Common myeloid progenitor, CD34-positive (primary cell): ENCODE data around the gene SHTN1.
A peak's percentile ranks its signal among the peaks of the same experiment; 100 is the strongest.

ENCODE experiments used
- CTCF ChIA-PET: fragments of 350-600 bp; sonication (Branson Sonifier 250); formaldehyde crosslinking; loops from one replicate; lab custom pipeline; 2021; ENCODE audit warnings: antibody characterized with exemption; lab: Charles Lee
- POLR2A ChIA-PET: fragments of 350-600 bp; sonication (Branson Sonifier 250); formaldehyde crosslinking; loops from one replicate; lab custom pipeline; 2021; ENCODE audit warnings: antibody characterized with exemption; lab: Charles Lee
- DNase-seq, 3 donors: peaks; one replicate each; pipeline versions ENCODE4 v3.0.0 to v3.0.0-alpha.2; 2013
- H3K27ac ChIP-seq, 2 experiments: 1 replicate in 1 of 2; 2 replicates in 1 of 2; pipeline ENCODE4 v1.7.0; 2013; ENCODE audit warnings: inconsistent platforms in 2 of 2, low read length in 2 of 2, mild to moderate bottlenecking in 2 of 2, low read depth in 1 of 2, moderate library complexity in 1 of 2; ENCODE audit not compliant: severe bottlenecking in 2 of 2, insufficient read depth in 1 of 2, poor library complexity in 1 of 2
- H3K27me3 ChIP-seq, 5 experiments: replicated peaks in 2 of 5; 1 replicate in 3 of 5; 2 replicates in 2 of 5; pipeline versions ENCODE4 v1.6.1 to v1.7.0; 2013; ENCODE audit warnings: low read length in 4 of 5, mild to moderate bottlenecking in 2 of 5, moderate library complexity in 2 of 5, inconsistent platforms in 1 of 5; ENCODE audit not compliant: insufficient read depth in 5 of 5, control insufficient read depth in 4 of 5
- H3K36me3 ChIP-seq, 4 experiments: 1 replicate in 2 of 4; 2 replicates in 2 of 4; pipeline versions ENCODE4 v1.6.1 to v1.7.0; 2013; ENCODE audit warnings: low read length in 3 of 4, control low read depth in 1 of 4, mild to moderate bottlenecking in 1 of 4; ENCODE audit not compliant: control insufficient read depth in 4 of 4, insufficient read depth in 4 of 4
- H3K4me1 ChIP-seq, 4 experiments: 1 replicate in 3 of 4; 2 replicates in 1 of 4; pipeline versions ENCODE4 v1.6.1 to v1.7.1; 2013; ENCODE audit warnings: low read length in 3 of 4, mild to moderate bottlenecking in 3 of 4, control low read depth in 1 of 4, inconsistent platforms in 1 of 4, moderate library complexity in 1 of 4; ENCODE audit not compliant: control insufficient read depth in 4 of 4, insufficient read depth in 4 of 4; ENCODE audit errors: control extremely low read depth in 1 of 4
- H3K4me3 ChIP-seq, 7 experiments: 1 replicate in 4 of 7; 2 replicates in 3 of 7; pipeline versions ENCODE4 v1.5.1 to v1.7.0; 2013; ENCODE audit warnings: mild to moderate bottlenecking in 7 of 7, low read length in 6 of 7, moderate library complexity in 6 of 7, inconsistent platforms in 2 of 7, low read depth in 2 of 7, control low read depth in 1 of 7; ENCODE audit not compliant: insufficient read depth in 4 of 7, control insufficient read depth in 1 of 7; ENCODE audit errors: extremely low read depth in 1 of 7
- H3K9me3 ChIP-seq, 5 experiments: 1 replicate in 4 of 5; 2 replicates in 1 of 5; pipeline versions ENCODE4 v1.6.1 to v1.7.1; 2013; ENCODE audit warnings: low read length in 4 of 5, mild to moderate bottlenecking in 2 of 5, inconsistent platforms in 1 of 5, low read depth in 1 of 5, moderate library complexity in 1 of 5; ENCODE audit not compliant: control insufficient read depth in 4 of 5, insufficient read depth in 2 of 5; ENCODE audit errors: control extremely low read depth in 1 of 5
- WGBS: methylation state at CpG from one replicate; pipeline ENCODE4 v1.1.5; 2013; ENCODE audit not compliant: insufficient coverage; 5-methylcytosine and 5-hydroxymethylcytosine counted together

Gene SHTN1

DNA sequence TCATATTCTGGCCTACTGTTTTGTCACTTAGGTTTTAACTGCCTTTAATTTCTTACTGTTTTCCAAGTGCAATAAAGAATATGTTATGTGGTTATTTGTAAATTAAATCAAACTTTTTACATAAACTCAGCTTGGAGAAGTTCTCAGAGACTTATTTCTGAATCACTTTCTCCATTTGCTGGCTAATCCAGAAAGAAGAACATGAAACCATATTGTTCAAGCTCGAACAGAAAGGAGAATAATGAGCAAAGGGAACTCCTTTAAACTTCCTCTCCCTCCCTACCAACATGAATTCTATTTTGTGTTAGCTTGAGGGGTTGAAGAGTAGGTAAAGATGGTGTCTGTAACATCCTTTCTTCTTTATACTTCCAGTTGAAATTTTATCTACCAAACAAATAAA lies 52.3 kb downstream of the SHTN1 start:
- H3K9me3 ChIP-seq: no peaks in the 10 kb centered on the region
- ChIA-PET CTCF (interaction anchor here (1.3 kb wide), 1 partner anchor 18 kb away, joined by 4 read pairs; no protein-coding TSS in a partner anchor), POLR2A (no interaction called here)
- no CpG with 5 or more reads among the region's 1 CpG for WGBS
- DNase-seq: no peak
- H3K36me3 ChIP-seq: peaks cover 0 to 2% (median 0%) of the 10 kb centered on the region in 4 experiments
- no peak overlapping the region for H3K4me3 ChIP-seq
- peaks cover 0 to 2% (median 0%) of the 10 kb centered on the region in 4 experiments for H3K4me1 ChIP-seq
- no peak overlapping the region for H3K27ac ChIP-seq
- no peaks in the 10 kb centered on the region for H3K27me3 ChIP-seq

DNA sequence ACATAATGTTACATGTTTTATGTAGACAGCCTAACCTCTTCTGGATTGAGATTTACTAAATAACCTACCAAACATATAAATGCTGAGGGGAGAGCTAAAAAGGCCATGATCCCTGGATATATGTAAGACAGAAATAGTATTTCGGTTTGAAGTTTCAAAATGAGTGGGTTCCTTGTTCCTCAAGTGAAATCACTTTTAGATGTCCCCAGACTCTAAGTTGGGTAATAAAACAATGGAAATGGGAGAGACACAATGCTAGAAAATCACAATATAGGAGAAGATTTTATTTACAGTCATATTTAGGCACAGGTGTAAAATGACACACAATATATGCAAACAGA lies 56.5 kb downstream of the SHTN1 start:
- Histone ChIP-seq H3K4me1 (peaks cover 0 to 2% (median 0%) of the 10 kb centered on the region in 4 experiments), H3K27me3 (no peaks in the 10 kb centered on the region), H3K4me3 (no peak overlapping the region), H3K36me3 (peaks cover 0 to 2% (median 0%) of the 10 kb centered on the region in 4 experiments), H3K9me3 (no peaks in the 10 kb centered on the region), H3K27ac (no peak overlapping the region)
- WGBS: no CpG with 5 or more reads among the region's 1 CpG
- CTCF ChIA-PET: interaction anchor here (1.1 kb wide), 1 partner anchor 8 kb away, joined by 4 read pairs; no protein-coding TSS in a partner anchor
- DNase-seq: no peak
- POLR2A ChIA-PET: no interaction called here

- DNase-seq: peak in 2 of 3 donors; percentile 21 to 32
- Histone ChIP-seq H3K9me3 (no peaks in the 10 kb centered on the region), H3K27ac (no peak overlapping the region), H3K27me3 (no peaks in the 10 kb centered on the region), H3K4me1 (peaks cover 0 to 2% (median 0%) of the 10 kb centered on the region in 4 experiments), H3K36me3 (peaks cover 0 to 2% (median 0%) of the 10 kb centered on the region in 4 experiments), H3K4me3 (no peak overlapping the region)
- POLR2A ChIA-PET: no interaction called here
- WGBS: 0% methylated on average over 1 of the region's 2 CpGs
- CTCF ChIA-PET: interaction anchor here (1.1 kb wide), 1 partner anchor 9 kb away, joined by 4 read pairs; no protein-coding TSS in a partner anchor
Observed at GRCh38 chr10:116947841-116948529, 57.0 kb downstream of the SHTN1 start.

GRCh38 chr10:116944911-116945310 lies 60.1 kb downstream of the SHTN1 start:
- no peaks in the 10 kb centered on the region for H3K36me3 ChIP-seq
- no peak overlapping the region for H3K4me3 ChIP-seq
- WGBS: 100% methylated on average over 1 of the region's 2 CpGs
- H3K9me3 ChIP-seq: no peaks in the 10 kb centered on the region
- no peak overlapping the region for H3K27ac ChIP-seq
- no peak for DNase-seq
- CTCF ChIA-PET: no interaction called here
- no peaks in the 10 kb centered on the region for H3K27me3 ChIP-seq
- H3K4me1 ChIP-seq: peaks cover 0 to 2% (median 0%) of the 10 kb centered on the region in 4 experiments
- POLR2A ChIA-PET: no interaction called here

DNA sequence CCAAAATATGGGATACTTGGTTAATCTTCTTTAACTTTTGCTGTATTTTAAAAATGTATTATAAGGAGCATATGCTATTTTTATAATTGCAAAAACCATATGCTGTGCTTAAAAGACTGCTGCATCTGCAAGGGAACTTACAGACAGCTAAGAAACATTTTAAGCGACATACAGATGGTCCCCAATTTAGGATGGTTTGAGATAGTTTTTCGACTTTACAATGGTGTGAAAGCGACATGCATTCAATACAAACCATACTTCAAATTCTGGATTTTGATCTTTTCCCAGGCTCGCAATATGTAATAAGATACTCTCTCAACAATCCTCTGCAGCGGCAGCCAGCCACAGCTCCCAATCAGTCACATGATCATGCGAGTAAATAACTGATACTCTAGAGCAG lies 73.2 kb downstream of the SHTN1 start:
- Histone ChIP-seq H3K4me3 (no peak overlapping the region), H3K27me3 (no peaks in the 10 kb centered on the region)
- CTCF ChIA-PET: no interaction called here

GRCh38 chr10:116926426-116926825 lies 78.6 kb downstream of the SHTN1 start:
- Histone ChIP-seq H3K4me1 (no peaks in the 10 kb centered on the region), H3K27me3 (no peaks in the 10 kb centered on the region), H3K27ac (no peak overlapping the region), H3K9me3 (no peaks in the 10 kb centered on the region), H3K4me3 (no peak overlapping the region), H3K36me3 (no peaks in the 10 kb centered on the region)
- no peak for DNase-seq
- whole genome bisulfite sequencing: 86% methylated on average over 1 of the region's 3 CpGs
- POLR2A ChIA-PET: no interaction called here
- CTCF ChIA-PET: interaction anchor here (1.5 kb wide), 1 partner anchor 13 kb away, joined by 3 read pairs; no protein-coding TSS in a partner anchor

More for the DNA sequence above, 73.2 kb downstream of the SHTN1 start:
- H3K36me3 ChIP-seq: no peaks in the 10 kb centered on the region
- no peak overlapping the region for H3K27ac ChIP-seq
- 98% methylated on average over 5 of the region's 6 CpGs for WGBS
- POLR2A ChIA-PET: interaction anchor here (0.6 kb wide), 1 partner anchor 10 kb away, joined by 3 read pairs; no protein-coding TSS in a partner anchor
- no peaks in the 10 kb centered on the region for H3K4me1 ChIP-seq
- H3K9me3 ChIP-seq: no peaks in the 10 kb centered on the region
- no peak for DNase-seq

- H3K4me3 ChIP-seq: no peak overlapping the region
- H3K27ac ChIP-seq: no peak overlapping the region
- H3K4me1 ChIP-seq: no peaks in the 10 kb centered on the region
- CTCF ChIA-PET: no interaction called here
- H3K27me3 ChIP-seq: no peaks in the 10 kb centered on the region
- no peak for DNase-seq
- no peaks in the 10 kb centered on the region for H3K36me3 ChIP-seq
- 100% methylated on average over 3 of the region's 3 CpGs for WGBS
- POLR2A ChIA-PET: no interaction called here
- no peaks in the 10 kb centered on the region for H3K9me3 ChIP-seq
Observed at GRCh38 chr10:116925056-116925455, 79.9 kb downstream of the SHTN1 start.
